Urinary bladder (tissue), 4 donors: ENCODE data around the gene LRP1B. TPM values are rescaled to one million over a fixed set of nuclear protein-coding genes. Genes with fewer than 3 reads are reported as not detected.
"Not testable (repeated sequence)": the region's sequence is repeated elsewhere in the genome, so short reads cannot be mapped to it uniquely, and the experiment has no call there.

ENCODE experiments used
- DNase-seq: peaks from one replicate; pipeline ENCODE4 v3.0.0-alpha.2; 2015; ENCODE audit errors: extremely low spot score
- H3K27ac ChIP-seq: one replicate; pipeline ENCODE4 v1.5.1; 2013; ENCODE audit warnings: low read depth, mild to moderate bottlenecking, moderate library complexity
- H3K36me3 ChIP-seq: one replicate; pipeline ENCODE4 v1.6.1; 2013; ENCODE audit warnings: mild to moderate bottlenecking, moderate library complexity; ENCODE audit not compliant: insufficient read depth
- H3K4me1 ChIP-seq: one replicate; pipeline ENCODE4 v1.6.1; 2013; ENCODE audit warnings: mild to moderate bottlenecking, moderate library complexity; ENCODE audit not compliant: insufficient read depth
- H3K4me3 ChIP-seq: one replicate; pipeline ENCODE4 v1.5.1; 2013; ENCODE audit warnings: low read depth, low read length
- WGBS: extraction: QIAGEN DNeasy Blood & Tissue Kit; methylation state at CpG from one replicate; pipeline ENCODE4 v1.1.7; 2013; 5-methylcytosine and 5-hydroxymethylcytosine counted together
- polyA plus RNA-seq: library from polyadenylated mRNA; stranded (reverse); fragments of 200-250 nt; gene quantifications from one replicate; pipeline ENCODE4 v1.2.3, GENCODE V29; 2013
- total RNA-seq: library from RNA; depleted of rRNA; stranded (reverse); fragments of >200 nt; gene quantifications from one replicate; pipeline ENCODE4 v1.2.3, GENCODE V29; 2014
- donor health status: healthy with polysubstance abuse.
- donor health status: healthy.

LRP1B gene
- total and polyA plus RNA-seq, 2 donors = 0.05 to 13.3 TPM

- not testable (repeated sequence) for H3K36me3 ChIP-seq, H3K4me1 ChIP-seq, H3K4me3 ChIP-seq, DNase-seq, H3K27ac ChIP-seq
- 97% methylated on average over 4 of the region's 4 CpGs for WGBS
Observed at GRCh38 chr2:140650134-140650533, 1480.7 kb downstream of the LRP1B start.

- no peak for DNase-seq
- H3K4me1 ChIP-seq = no peaks in the 10 kb centered on the region
- no peak overlapping the region for H3K27ac ChIP-seq
- no peak overlapping the region for H3K4me3 ChIP-seq
- 80% methylated on average over 2 of the region's 2 CpGs for WGBS
- no peaks in the 10 kb centered on the region for H3K36me3 ChIP-seq
Observed at GRCh38 chr2:140648393-140648792, 1482.4 kb downstream of the LRP1B start.

DNA sequence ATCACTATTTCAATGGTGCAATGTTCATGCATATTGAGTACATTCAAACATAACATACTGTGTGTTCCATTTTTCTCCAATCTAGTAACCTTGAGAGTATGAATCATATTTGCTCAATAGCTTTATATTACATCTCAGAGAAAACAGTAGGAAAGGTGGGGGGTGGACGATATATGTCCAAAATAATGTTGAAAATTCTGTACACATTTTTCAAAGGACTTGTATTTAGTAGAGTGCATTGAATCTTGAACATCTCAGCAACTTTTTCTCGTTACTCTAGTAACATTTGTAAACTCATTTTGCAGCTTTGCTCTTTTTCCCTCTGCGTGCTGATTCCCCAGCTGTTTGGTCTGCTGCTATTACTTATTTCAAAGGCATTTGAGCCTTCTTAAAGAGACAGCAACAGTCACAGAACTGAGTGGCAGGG, 1487.0 kb downstream of the LRP1B start:
- no peak for DNase-seq
- H3K4me1 ChIP-seq = no peaks in the 10 kb centered on the region
- no peak overlapping the region for H3K4me3 ChIP-seq
- no peak overlapping the region for H3K27ac ChIP-seq
- WGBS = 20% methylated on average over 3 of the region's 3 CpGs
- no peaks in the 10 kb centered on the region for H3K36me3 ChIP-seq

DNA sequence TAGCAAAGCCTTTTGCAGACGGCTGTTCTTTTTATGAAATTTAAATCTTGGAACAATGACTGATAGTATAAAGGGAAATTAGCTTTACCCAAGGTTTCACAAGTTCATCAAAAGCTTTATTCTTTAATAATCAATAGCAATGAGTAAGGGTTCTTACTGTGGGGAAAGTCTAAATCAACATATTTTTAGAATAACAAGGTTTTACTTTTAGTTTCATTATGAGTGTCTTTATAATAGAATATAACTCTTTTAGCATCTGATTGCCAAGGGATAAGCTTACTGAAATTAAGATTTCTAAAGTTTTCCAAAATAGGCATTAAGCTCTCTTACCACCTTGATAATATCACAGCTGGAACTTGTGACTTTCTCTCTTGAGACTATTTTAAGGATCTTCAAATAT, 1489.7 kb downstream of the LRP1B start:
- WGBS = 73% methylated on average over 1 of the region's 1 CpG
- no peak overlapping the region for H3K4me3 ChIP-seq
- H3K27ac ChIP-seq = no peak overlapping the region
- DNase-seq = no peak
- no peaks in the 10 kb centered on the region for H3K4me1 ChIP-seq
- H3K36me3 ChIP-seq = no peaks in the 10 kb centered on the region

DNA sequence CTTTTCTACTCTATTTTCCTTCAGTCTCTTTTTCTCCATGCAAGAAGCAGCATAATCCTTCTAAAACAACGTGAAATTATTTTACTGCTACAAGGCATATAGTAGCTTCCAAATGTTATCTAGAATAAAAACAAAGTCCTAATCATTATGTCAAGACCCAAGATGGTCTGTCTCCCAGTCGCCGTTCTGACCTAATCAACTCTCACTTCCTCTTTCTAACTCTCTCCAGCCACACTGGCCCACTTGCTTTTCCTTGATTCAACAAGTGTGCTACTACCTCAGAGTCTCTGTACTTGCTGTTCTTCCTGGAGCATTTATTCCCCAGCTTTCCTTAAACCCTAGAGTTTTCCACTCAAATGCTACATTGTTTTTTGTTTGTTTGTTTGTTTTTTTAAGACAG, 1491.2 kb downstream of the LRP1B start:
- H3K36me3 ChIP-seq = no peaks in the 10 kb centered on the region
- WGBS = 46% methylated on average over 3 of the region's 3 CpGs
- H3K27ac ChIP-seq = no peak overlapping the region
- no peak for DNase-seq
- H3K4me1 ChIP-seq = no peaks in the 10 kb centered on the region
- no peak overlapping the region for H3K4me3 ChIP-seq

- Histone ChIP-seq H3K4me3 (no peak overlapping the region), H3K4me1 (no peaks in the 10 kb centered on the region), H3K27ac (no peak overlapping the region), H3K36me3 (no peaks in the 10 kb centered on the region)
- DNase-seq = no peak
- WGBS = 78% methylated on average over 4 of the region's 4 CpGs
Observed at GRCh38 chr2:140630557-140630956, 1500.3 kb downstream of the LRP1B start.

GRCh38 chr2:140627885-140628284, 1502.9 kb downstream of the LRP1B start:
- H3K36me3 ChIP-seq = no peaks in the 10 kb centered on the region
- no peak overlapping the region for H3K4me3 ChIP-seq
- no peak for DNase-seq
- H3K4me1 ChIP-seq = no peaks in the 10 kb centered on the region
- H3K27ac ChIP-seq = no peak overlapping the region
- WGBS = 93% methylated on average over 4 of the region's 4 CpGs

DNA sequence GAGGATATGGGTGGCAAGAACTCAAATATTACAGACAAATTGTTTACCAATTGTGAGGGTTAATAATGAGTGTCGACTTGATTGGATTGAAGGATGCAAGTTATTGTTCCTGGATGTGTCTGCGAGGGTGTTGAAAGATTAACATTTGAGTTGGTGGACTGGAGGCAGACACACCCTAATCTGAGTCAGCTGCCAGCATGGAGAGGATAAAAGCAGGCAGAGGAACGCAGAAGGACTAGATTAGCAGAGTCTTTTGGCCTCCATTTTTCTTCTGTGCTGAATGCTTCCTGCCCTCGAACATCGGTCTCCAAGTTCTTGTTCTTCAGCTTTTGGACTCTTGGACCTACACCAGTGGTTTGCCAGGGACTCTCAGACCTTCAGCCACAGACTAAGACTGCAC, 1503.7 kb downstream of the LRP1B start:
- DNase-seq = no peak
- 92% methylated on average over 5 of the region's 5 CpGs for WGBS
- no peak overlapping the region for H3K27ac ChIP-seq
- no peaks in the 10 kb centered on the region for H3K36me3 ChIP-seq
- no peaks in the 10 kb centered on the region for H3K4me1 ChIP-seq
- H3K4me3 ChIP-seq = no peak overlapping the region

DNA sequence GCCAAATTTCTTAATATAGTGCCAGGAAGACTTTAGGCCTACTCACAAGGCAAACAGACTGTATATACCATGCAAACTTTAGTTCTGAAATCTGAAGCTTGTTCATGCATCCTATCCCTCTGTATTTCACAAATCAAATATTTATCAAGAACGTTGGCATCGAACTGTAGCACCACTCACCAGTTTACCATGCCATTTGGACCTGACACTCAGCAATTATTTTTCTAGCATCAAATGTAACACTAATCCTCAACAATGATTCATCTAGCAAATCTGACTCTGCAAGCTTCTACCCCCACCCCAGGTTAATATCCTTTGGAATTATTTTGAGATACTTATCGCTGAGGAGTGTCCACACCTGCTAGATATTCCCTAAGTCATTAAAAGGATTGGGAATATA, 1506.6 kb downstream of the LRP1B start:
- Histone ChIP-seq H3K4me1 (no peaks in the 10 kb centered on the region), H3K4me3 (no peak overlapping the region), H3K36me3 (no peaks in the 10 kb centered on the region), H3K27ac (no peak overlapping the region)
- 93% methylated on average over 3 of the region's 3 CpGs for WGBS
- DNase-seq = no peak

DNA sequence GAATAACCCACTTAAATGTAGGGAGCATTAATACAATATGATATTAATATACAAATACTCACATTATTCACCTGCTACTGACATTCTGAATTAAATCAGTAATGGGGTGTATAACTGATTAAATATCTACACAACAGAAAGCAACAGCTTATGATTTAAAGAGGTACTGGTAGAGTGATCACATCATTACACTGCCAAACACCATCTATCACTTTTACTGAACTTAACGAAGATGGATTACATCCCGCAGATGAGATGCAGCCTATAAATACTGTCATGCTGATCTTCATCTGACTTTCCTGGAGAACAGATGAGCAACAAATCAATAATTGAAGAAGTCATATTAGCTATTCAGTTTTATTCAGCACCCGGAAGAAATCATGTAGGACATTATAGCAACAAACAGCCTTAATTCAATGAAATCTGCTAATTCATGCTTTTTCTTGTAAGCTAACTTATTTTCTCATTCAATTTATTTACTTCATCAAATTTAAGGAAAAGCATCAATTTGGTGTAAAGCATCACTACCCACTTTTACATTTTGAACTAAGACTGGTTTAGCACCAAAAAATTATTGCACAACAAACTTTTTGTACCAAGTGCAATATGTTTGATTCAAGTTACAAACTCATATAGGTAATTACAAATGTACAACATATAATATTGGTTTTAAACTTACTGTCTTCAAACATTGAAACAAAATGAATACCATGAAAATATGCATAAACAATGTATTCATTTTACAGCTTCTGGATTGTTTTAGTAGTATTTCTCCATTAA, 1509.0 kb downstream of the LRP1B start:
- H3K4me3 ChIP-seq = no peak overlapping the region
- H3K36me3 ChIP-seq = no peaks in the 10 kb centered on the region
- WGBS = 93% methylated on average over 3 of the region's 3 CpGs

DNA sequence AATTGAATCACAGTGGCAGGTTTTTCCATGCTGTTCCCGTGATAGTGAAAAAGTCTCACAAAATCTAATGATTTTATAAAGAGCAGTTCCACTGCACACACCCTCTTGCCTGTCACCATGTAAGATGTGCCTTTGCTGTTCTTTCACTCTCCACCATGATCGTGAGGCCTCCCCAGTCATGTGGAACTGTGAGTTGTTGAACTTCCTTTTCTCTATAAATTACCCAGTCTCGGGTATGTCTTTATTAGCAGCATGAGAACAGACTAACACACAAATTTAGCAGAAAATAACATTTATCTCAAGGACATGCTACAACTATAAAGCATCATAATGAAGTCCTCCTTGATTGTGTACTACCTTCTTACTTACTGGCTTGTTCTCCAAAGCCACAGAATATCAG, 1526.0 kb downstream of the LRP1B start:
- no peak for DNase-seq
- H3K4me1 ChIP-seq = no peaks in the 10 kb centered on the region
- WGBS = 87% methylated on average over 3 of the region's 3 CpGs
- H3K36me3 ChIP-seq = no peaks in the 10 kb centered on the region
- no peak overlapping the region for H3K4me3 ChIP-seq
- no peak overlapping the region for H3K27ac ChIP-seq

More for the DNA sequence above, 1509.0 kb downstream of the LRP1B start:
- no peaks in the 10 kb centered on the region for H3K4me1 ChIP-seq
- no peak overlapping the region for H3K27ac ChIP-seq
- no peak for DNase-seq

DNA sequence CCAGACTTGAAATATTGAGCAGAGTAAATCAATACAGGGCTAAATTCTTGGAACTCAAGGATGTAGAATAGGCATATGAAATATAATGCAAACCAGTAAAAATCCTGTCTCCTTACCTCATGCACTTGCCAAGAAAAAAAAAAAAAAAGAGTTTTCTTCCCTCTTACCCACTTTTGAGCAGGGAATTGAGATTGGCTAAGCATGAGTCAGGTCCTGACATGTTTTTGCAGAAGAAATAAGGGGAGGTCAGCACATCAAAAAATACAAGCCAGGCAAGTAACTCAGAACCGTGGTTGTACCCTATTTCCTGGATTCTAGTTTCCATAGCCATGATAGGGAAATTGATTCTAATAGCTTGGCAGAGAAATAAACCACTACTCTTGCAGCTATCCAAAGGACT, 1526.7 kb downstream of the LRP1B start:
- H3K27ac ChIP-seq = no peak overlapping the region
- no peak overlapping the region for H3K4me3 ChIP-seq
- H3K36me3 ChIP-seq = no peaks in the 10 kb centered on the region
- H3K4me1 ChIP-seq = no peaks in the 10 kb centered on the region
- WGBS = 85% methylated on average over 1 of the region's 1 CpG
- no peak for DNase-seq

DNA sequence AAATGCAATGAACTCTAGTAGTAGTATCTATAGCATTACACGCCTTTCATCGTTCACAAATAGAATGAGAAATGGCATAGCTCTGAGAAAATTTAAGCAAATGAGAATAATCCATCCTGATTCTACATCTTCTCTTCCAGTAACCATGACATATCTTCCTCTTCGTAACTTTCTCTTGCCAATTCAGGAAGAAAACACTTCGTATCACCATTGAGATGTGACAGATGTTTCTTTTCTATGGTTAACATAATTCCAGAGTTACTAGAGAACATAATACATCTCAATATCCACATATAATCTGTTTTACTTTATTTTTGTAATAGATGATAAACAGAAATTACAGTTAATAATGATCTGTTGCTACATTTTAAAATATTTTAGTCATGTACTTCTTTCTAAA, 1527.4 kb downstream of the LRP1B start:
- no peaks in the 10 kb centered on the region for H3K4me1 ChIP-seq
- no peak overlapping the region for H3K4me3 ChIP-seq
- H3K27ac ChIP-seq = no peak overlapping the region
- DNase-seq = no peak
- H3K36me3 ChIP-seq = no peaks in the 10 kb centered on the region
- 68% methylated on average over 4 of the region's 4 CpGs for WGBS

DNA sequence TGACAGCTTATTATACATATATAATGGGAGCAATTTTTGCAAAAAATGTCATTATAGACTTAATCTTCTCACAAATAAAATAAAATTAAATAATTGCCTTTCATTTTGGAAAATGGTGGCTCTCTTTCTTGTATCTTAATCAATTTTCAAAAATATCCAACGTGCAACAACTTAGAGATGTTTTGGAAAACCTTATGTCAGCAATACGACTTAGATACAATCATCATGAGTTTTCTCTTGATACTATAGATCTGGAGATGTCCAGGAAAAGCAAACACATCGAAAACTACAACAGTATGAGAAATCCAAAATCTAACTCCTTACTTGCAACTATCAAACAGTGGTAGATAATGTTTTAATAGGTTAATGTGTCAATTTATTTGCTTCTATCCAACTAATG, 1529.0 kb downstream of the LRP1B start:
- DNase-seq = no peak
- WGBS = 87% methylated on average over 3 of the region's 3 CpGs
- no peak overlapping the region for H3K27ac ChIP-seq
- no peaks in the 10 kb centered on the region for H3K36me3 ChIP-seq
- no peaks in the 10 kb centered on the region for H3K4me1 ChIP-seq
- H3K4me3 ChIP-seq = no peak overlapping the region

DNA sequence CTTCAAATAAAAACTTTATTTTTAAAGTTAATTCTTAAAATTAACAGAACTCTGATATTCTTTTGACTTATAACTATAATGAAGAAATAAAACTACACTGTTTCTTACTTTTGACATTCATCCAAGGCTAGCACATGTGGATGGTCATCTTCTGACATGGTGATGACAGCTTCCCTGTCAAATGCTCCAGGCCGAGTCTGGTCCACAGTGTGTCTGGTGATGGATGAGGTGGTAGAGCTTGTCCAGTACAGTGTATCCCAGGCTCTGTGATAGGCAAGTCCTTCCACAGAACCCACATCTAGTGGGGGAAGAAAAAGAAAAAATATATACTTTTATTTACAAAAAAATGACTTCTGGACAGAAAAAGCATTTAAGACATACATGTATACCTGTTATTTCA, 1529.5 kb downstream of the LRP1B start:
- no peaks in the 10 kb centered on the region for H3K36me3 ChIP-seq
- H3K4me3 ChIP-seq = no peak overlapping the region
- H3K4me1 ChIP-seq = no peaks in the 10 kb centered on the region
- WGBS = 54% methylated on average over 1 of the region's 1 CpG
- DNase-seq = no peak
- H3K27ac ChIP-seq = no peak overlapping the region
